Amniotic stem cell (primary cell): ENCODE measurements around the gene SDK1.

ENCODE experiments used
- DNase-seq: peaks from one replicate; lab custom pipeline; 2025; lab: John Stamatoyannopoulos, UW

The SDK1 gene

GRCh38 chr7:4045975-4046374 lies 744.9 kb downstream of the SDK1 start:
- DNase-seq: no peak

DNA sequence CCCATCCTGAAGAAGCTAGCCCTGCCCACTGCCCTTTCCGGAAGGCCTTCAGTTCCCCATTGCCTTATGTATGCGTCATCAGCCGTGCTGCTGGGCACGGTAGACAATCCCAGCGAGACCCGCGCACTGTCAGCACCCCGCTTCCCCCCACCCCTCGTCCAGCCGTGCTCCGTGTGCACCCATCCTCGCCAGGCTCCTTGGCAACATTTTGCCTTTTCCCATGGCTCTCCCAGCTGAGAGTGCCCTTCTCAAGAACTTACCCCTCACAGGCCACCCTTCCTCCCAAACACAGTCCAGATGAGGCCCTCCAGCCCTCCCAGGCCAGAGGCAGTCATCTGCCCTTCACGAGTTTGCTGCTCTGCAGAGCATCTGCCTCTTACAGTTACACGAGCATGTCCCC lies 747.3 kb downstream of the SDK1 start:
- DNase-seq: no peak

- no peak for DNase-seq
These were observed 748.1 kb downstream of the SDK1 start for GRCh38 chr7:4049202-4049601.

- no peak for DNase-seq
These were observed 749.1 kb downstream of the SDK1 start for GRCh38 chr7:4050126-4050660.

DNA sequence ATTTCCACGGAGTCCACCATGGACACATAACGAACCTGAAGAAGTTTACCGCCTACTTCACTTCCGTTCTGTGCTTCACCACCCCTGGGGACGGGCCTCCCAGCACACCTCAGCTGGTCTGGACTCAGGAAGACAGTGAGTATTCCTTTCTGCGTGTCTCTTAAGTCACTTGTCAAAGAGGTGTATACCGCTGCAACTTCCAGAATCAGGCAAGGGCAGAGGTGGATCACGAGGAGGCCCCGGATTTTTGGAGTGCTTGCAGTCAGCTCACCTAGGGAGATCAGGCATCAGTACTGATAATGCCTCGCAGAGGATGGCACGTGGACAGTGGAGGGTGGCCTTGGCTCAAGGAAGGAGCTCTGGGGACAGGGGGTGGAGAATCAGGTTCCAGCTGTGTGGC lies 750.6 kb downstream of the SDK1 start:
- no peak for DNase-seq

DNA sequence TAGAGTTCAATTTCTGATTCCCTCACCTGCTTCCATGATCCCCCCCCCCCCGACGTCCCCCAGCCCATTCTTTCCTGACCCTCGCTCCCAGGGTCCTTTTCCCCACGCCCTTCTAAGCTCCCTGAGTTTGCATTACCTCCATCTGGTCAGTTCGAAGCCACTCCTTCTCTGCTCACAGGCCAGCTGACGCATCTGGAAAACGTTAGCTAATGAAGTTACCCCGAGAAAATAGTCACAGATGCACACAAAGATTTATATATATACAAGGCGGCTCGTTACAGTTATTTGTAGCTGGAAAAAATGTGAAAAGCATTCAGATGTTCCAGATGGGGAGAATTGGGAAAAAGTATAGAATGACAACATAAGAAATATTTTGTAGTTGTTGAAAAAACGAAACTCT lies 751.1 kb downstream of the SDK1 start:
- no peak for DNase-seq

GRCh38 chr7:4054158-4054557 lies 753.1 kb downstream of the SDK1 start:
- no peak for DNase-seq

GRCh38 chr7:4056552-4057288 lies 755.7 kb downstream of the SDK1 start:
- no peak for DNase-seq

GRCh38 chr7:4057289-4057616 lies 756.2 kb downstream of the SDK1 start:
- DNase-seq: no peak

DNA sequence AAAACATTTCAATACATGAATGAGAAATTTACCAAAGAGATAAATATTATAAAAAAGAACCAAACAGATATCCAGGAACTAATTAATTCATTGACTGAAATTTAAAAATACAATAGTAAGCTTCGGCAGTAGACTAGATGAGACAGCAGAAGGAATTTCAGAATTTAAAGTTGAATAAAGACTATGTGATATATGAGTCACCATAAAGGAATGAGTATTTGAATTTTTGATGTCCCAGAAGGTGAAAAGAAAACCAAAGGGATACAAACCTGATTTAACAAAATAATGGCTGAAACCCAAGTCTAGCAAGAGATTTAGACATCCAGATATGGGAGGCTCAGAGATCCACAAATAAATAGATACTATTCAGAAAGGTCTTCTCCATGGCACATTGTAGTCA lies 757.1 kb downstream of the SDK1 start:
- no peak for DNase-seq

DNA sequence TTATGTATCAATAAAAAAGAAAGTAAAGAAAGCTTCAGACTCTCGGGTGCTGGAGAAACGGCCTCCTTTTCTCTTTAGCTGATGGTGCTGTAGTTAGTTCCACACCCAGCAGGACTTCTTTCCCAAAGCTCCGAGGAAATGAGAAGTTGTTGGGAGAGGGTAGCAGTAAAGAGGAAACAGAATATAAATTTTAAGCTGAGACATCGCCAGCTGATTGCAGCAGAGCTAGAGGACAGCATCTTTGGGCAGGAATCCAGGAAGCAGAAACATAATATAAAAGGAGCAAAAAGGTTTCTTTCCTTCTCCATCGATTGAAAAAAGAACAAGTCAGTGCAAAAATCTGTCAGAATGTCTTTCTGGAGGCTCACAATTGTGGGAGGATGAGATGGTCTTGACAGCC lies 764.1 kb downstream of the SDK1 start:
- no peak for DNase-seq

DNA sequence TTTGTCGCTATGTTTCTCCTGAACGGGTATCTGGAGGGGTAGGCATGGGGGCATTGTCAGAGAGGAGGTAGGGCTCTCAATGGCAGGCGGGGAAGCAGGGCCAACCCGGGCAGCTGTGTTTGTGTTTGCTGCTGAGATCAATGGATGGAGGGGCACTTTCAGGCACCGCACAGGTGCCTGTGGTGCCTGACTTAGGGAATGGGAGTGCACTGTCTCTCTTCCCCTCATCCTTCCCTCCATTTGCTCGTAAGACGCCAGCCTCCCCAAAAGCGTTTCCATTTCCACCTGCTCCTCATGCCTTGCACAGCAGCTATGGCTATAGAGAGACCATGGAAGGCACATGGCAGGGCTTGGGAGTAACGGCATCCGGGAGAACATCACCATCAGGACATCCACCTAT lies 765.2 kb downstream of the SDK1 start:
- DNase-seq: no peak

GRCh38 chr7:4066626-4067475 lies 765.8 kb downstream of the SDK1 start:
- DNase-seq: no peak

DNA sequence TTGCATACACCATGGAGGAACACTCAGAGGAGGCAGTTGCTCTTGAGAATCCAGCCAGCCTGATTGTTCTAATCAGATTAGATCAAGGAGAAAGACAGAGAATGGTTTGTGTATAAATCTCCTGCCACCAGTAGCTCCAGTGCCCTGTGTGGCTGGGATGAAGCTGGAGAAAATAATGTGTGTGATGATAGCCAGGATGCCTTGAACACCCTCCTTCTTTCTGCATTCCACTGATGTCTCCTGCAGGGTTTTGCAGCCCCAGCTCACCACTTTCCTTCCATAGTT lies 766.4 kb downstream of the SDK1 start:
- DNase-seq: no peak

- no peak for DNase-seq
These were observed 766.8 kb downstream of the SDK1 start for GRCh38 chr7:4067874-4068273.

- no peak for DNase-seq
These were observed 767.2 kb downstream of the SDK1 start for GRCh38 chr7:4068286-4068685.

DNA sequence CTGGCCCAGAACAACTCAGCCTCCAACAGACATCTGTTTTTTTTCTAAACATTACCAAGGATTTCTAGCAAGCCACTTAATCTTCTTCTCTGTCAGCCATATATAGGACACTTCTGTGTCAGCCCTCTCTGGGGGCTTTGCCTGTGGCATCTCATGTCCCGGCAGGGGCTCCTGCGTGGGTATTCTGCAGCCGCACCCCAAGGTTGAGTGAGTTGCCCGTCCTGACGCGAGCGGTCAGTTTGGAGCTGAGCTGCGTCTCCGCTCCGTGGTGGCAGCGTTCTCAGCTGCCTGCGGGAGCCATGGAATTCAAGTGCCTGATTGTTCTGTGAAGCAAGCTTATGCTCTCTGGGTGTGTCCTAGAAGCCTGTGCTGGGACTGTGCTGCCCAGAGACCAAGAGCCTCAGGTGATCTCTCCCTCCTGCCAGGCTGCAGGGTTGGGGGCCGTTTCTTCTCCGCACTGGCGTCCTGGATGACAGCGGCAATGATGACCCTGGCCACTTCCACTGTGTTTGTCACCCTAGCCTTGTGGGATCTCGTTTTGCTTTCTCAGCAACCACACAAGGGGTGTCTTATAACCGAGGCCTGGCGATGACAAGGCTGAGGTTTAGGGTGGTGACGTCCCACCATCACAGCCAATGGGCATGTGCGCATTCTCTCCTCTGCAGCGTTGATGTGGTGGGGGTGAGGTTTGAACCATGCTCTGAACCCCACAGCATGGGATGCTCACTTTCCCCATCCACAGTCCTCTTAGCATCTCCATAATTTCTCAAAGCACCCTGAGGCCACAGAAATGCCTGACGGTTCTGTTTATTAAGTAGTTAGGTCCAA lies 768.4 kb downstream of the SDK1 start:
- no peak for DNase-seq

DNA sequence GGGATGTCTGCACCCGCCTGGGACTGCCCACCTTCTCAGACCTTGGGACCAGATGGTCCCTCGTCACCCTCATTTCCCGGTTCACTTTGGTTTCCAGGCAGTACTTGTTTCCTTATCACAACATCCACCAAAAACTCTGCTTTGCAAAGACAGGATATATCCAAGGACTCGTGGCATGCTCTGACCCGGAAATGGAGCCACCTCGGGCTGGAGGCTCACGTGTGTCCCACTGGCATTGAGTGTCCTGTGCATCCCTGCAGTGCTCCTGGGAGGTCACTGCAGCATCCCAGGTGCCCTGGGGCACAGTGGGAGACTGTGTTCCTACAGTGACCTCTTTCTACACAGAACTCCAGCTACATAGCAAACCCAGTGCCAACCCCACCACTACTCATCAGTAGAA lies 769.2 kb downstream of the SDK1 start:
- DNase-seq: no peak

DNA sequence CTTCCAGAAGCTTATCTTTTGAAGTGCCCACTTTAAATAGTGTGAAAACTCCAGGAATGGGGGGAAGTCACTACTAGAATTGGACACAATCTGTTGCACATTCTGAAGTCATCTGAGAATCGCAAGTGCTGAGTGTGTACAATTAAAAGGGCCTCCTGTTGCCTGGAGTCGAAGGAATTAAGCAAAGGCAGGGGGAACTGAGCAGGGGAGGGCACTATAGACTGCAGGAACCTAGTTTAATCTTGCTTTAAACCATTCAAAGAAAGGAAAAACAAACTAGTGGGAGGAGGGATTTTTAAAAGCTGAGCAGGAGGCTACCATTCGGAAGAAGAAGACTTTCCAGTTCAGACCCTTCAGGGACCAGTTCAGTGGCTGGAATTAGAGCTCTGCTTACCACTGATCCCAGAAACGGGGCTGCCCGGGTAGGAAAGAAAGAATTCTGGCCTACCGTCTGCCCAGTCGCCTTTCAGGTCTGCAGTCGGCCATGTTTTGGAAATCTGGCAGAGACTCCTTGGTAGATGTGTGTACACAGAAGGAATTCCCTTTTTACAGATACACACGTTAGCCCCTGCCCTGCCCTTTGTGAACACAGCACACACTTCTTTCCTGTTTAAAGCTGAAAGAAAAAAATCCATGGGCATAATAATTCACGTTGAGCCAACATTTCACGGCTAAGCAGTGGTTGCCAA lies 770.5 kb downstream of the SDK1 start:
- no peak for DNase-seq

GRCh38 chr7:4072161-4072925 lies 771.3 kb downstream of the SDK1 start:
- DNase-seq: no peak

- DNase-seq: no peak
These were observed 772.0 kb downstream of the SDK1 start for GRCh38 chr7:4073052-4073451.
